K562 (cell line): ENCODE measurements around the gene MTARC2. TPM values are rescaled to one million over a fixed set of nuclear protein-coding genes. Genes with fewer than 3 reads are reported as not detected.

Experiments
- ATAC-seq: fragments of 200-7000 bp; cut with Tn5 transposase; 3 replicates; pipeline ENCODE4 v1.9.1; 2020; ENCODE audit warnings: moderate library complexity
- BruUV-seq: library from RNA; stranded (reverse); fragments of 400-500 nt; replicated peaks from 2 replicates; lab custom pipeline; 2021; lab: Mats Ljungman, UMichigan
- CTCF ChIA-PET: fragments of 300-600 bp; formaldehyde crosslinking; extraction: SDS; loops from one replicate; lab custom pipeline; 2021; ENCODE audit warnings: low intra/inter-chr PET ratio; lab: Yijun Ruan, JAX
- POLR2A ChIA-PET: fragments of 300-600, 350-650 bp; sonication (Branson Sonifier 250); formaldehyde crosslinking; extraction: SDS; loops from one replicate; lab custom pipeline; 2021; ENCODE audit warnings: antibody characterized with exemption, inconsistent platforms; lab: Yijun Ruan, JAX
- DNase-seq, 4 experiments: peaks; one replicate each; pipeline versions ENCODE4 v3.0.0 to v3.0.0-alpha.2; 2011 to 2018; ENCODE audit warnings: low spot score in 3 of 4, mixed read lengths in 3 of 4; ENCODE audit errors: extremely low read depth in 1 of 4
- FAIRE-seq: peaks from 2 replicates; lab custom pipeline; 2011; peaks lifted over from hg19 to GRCh38; lab: Jason Lieb, UNC
- H2AFZ ChIP-seq: 2 replicates; pipeline ENCODE4 v1.6.0; 2011; ENCODE audit warnings: low read depth, low read length, control low read depth, inconsistent platforms
- H3K27ac ChIP-seq: fragments of 200-600 bp; 3 replicates; pipeline ENCODE4 v1.8.0; 2011; ENCODE audit warnings: low read depth, mild to moderate bottlenecking, control low read depth, inconsistent platforms, low read length, moderate library complexity, mixed read lengths; ENCODE audit errors: extremely low read depth
- H3K27me3 ChIP-seq, 2 experiments: fragments of 300-600 bp in 1 of 2; 2 replicates in 1 of 2; 3 replicates in 1 of 2; pipeline versions ENCODE4 v1.6.0 to v1.8.0; 2011; ENCODE audit warnings: inconsistent platforms in 2 of 2, low read length in 2 of 2, mild to moderate bottlenecking in 1 of 2, mixed read lengths in 1 of 2, moderate library complexity in 1 of 2; ENCODE audit not compliant: control insufficient read depth in 2 of 2, insufficient read depth in 2 of 2
- H3K36me3 ChIP-seq: fragments of 300-600 bp; 3 replicates; pipeline ENCODE4 v1.8.0; 2011; ENCODE audit warnings: mild to moderate bottlenecking, low read length, inconsistent platforms; ENCODE audit not compliant: control insufficient read depth, insufficient read depth
- H3K4me1 ChIP-seq, 2 experiments: fragments of 200-600 bp in 1 of 2; replicated peaks in 1 of 2; 2 replicates in 1 of 2; 3 replicates in 1 of 2; pipeline versions ENCODE4 v1.5.1 to v1.8.0; 2011; ENCODE audit warnings: inconsistent platforms in 2 of 2, low read length in 2 of 2, mild to moderate bottlenecking in 1 of 2, mixed read lengths in 1 of 2, moderate library complexity in 1 of 2; ENCODE audit not compliant: control insufficient read depth in 2 of 2, insufficient read depth in 2 of 2
- H3K4me2 ChIP-seq: 2 replicates; pipeline ENCODE4 v1.6.1; 2011; ENCODE audit warnings: low read length, control low read depth, inconsistent platforms, mixed read lengths; ENCODE audit not compliant: insufficient read depth
- H3K4me3 ChIP-seq: fragments of 200-600 bp; sonication (generic), shearing (Covaris generic); 2 replicates; pipeline ENCODE4 v1.5.1; 2016; ENCODE audit warnings: control low read depth, inconsistent platforms
- H3K79me2 ChIP-seq: fragments of 200-600 bp; 3 replicates; pipeline ENCODE4 v1.8.0; 2011; ENCODE audit warnings: low read length, inconsistent platforms; ENCODE audit not compliant: control insufficient read depth, insufficient read depth
- H3K9ac ChIP-seq, 2 experiments: 2 replicates each; pipeline versions ENCODE4 v1.6.0 to v1.6.1; 2011; ENCODE audit warnings: low read depth in 2 of 2, low read length in 2 of 2, control low read depth in 1 of 2, inconsistent platforms in 1 of 2, mild to moderate bottlenecking in 1 of 2, mixed read lengths in 1 of 2; ENCODE audit not compliant: insufficient read depth in 1 of 2
- H3K9me1 ChIP-seq: one replicate; pipeline ENCODE4 v1.6.0; 2011; ENCODE audit warnings: inconsistent platforms, mild to moderate bottlenecking, low read length, moderate library complexity; ENCODE audit not compliant: control insufficient read depth, insufficient read depth
- H3K9me3 ChIP-seq: replicated peaks from 2 replicates; pipeline ENCODE4 v1.5.1; 2011; ENCODE audit warnings: low read depth, low read length, inconsistent platforms; ENCODE audit not compliant: control insufficient read depth, insufficient read depth
- H4K20me1 ChIP-seq: replicated peaks from 2 replicates; pipeline ENCODE4 v1.6.1; 2011; ENCODE audit warnings: low read length, inconsistent platforms, mixed read lengths; ENCODE audit not compliant: control insufficient read depth, insufficient read depth
- CEBPB ChIP-seq: fragments of 450-650 bp; IDR thresholded peaks from 2 replicates; pipeline ENCODE4 v1.6.1; 2016; ENCODE audit warnings: missing genetic modification characterization, missing compliant biosample characterization
- CGGBP1 ChIP-seq: fragments of 250-450 bp; sonication (Bioruptor Pico); IDR thresholded peaks from 2 replicates; pipeline ENCODE4 v1.9.0; 2021; ENCODE audit warnings: mild to moderate bottlenecking
- CHD4 ChIP-seq: fragments of 200-600 bp; sonication (generic); IDR thresholded peaks from 3 replicates; pipeline ENCODE4 v1.6.1; 2012; ENCODE audit warnings: low read depth, mild to moderate bottlenecking, mixed read lengths, low read length, inconsistent platforms; ENCODE audit not compliant: insufficient read depth, insufficient replicate concordance, poor library complexity, severe bottlenecking
- COPS2 ChIP-seq: fragments of 450-650 bp; conservative IDR thresholded peaks from 2 replicates; pipeline ENCODE4 v1.6.1; 2016; ENCODE audit warnings: mild to moderate bottlenecking, moderate library complexity
- CTBP1 ChIP-seq: fragments of 450-650 bp; IDR thresholded peaks from 2 replicates; pipeline ENCODE4 v1.6.1; 2016; ENCODE audit warnings: borderline replicate concordance
- E2F5 ChIP-seq: sonication (generic); formaldehyde crosslinking; IDR thresholded peaks from 2 replicates; pipeline ENCODE4 v1.8.0; 2022; ENCODE audit warnings: mild to moderate bottlenecking, missing genetic modification reagents
- FOSL1 ChIP-seq: fragments of 200-800 bp; sonication (Bioruptor generic); conservative IDR thresholded peaks from 2 replicates; pipeline ENCODE4 v1.6.1; 2016; ENCODE audit warnings: missing genetic modification characterization, missing compliant biosample characterization
- FOXA3 ChIP-seq, 2 experiments: fragments of 450-650 bp in 1 of 2; sonication (generic) in 1 of 2; formaldehyde crosslinking; IDR thresholded peaks in 1 of 2; conservative IDR thresholded peaks in 1 of 2; 2 replicates each; pipeline versions ENCODE4 v1.4.0 to v1.8.0; 2020 to 2022; ENCODE audit warnings: mild to moderate bottlenecking in 2 of 2, missing genetic modification reagents in 1 of 2
- GATA2 ChIP-seq: sonication (generic); formaldehyde crosslinking; IDR thresholded peaks from 2 replicates; pipeline ENCODE4 v1.4.0; 2020; ENCODE audit warnings: mild to moderate bottlenecking, missing genetic modification reagents
- MLLT1 ChIP-seq, 2 experiments: fragments of 450-650 bp; IDR thresholded peaks; 2 replicates each; pipeline ENCODE4 v1.6.1; 2016
- RB1 ChIP-seq: fragments of 450-650 bp; IDR thresholded peaks from 2 replicates; pipeline ENCODE4 v1.6.1; 2017; ENCODE audit warnings: low read depth, mild to moderate bottlenecking
- RBM14 ChIP-seq: fragments of 200-400 bp; formaldehyde crosslinking; IDR thresholded peaks from 2 replicates; pipeline ENCODE4 v1.6.1; 2018; ENCODE audit warnings: low read depth, mild to moderate bottlenecking, low read length, moderate library complexity, borderline replicate concordance; ENCODE audit not compliant: insufficient read depth
- RBM22 ChIP-seq: fragments of 200-400 bp; formaldehyde crosslinking; IDR thresholded peaks from 2 replicates; pipeline ENCODE4 v1.6.1; 2018; ENCODE audit warnings: low read length, low read depth; ENCODE audit not compliant: poor library complexity, severe bottlenecking
- RFX5 ChIP-seq: IDR thresholded peaks from 2 replicates; pipeline ENCODE4 v1.6.1; 2011; ENCODE audit warnings: low read depth, mild to moderate bottlenecking, improper control_type of control experiment, low read length
- RHOXF2B ChIP-seq: fragments of 250-450 bp; sonication (Bioruptor Pico); conservative IDR thresholded peaks from 2 replicates; pipeline ENCODE4 v1.5.1; 2021
- SMAD4 ChIP-seq: fragments of 250-450 bp; sonication (Bioruptor Pico); conservative IDR thresholded peaks from 2 replicates; pipeline ENCODE4 v1.8.0; 2021; ENCODE audit warnings: inconsistent platforms, mild to moderate bottlenecking, moderate library complexity
- SMARCA5 ChIP-seq: fragments of 450-650 bp; IDR thresholded peaks from 2 replicates; pipeline ENCODE4 v1.6.1; 2016
- SRSF7 ChIP-seq: fragments of 200-400 bp; formaldehyde crosslinking; optimal IDR thresholded peaks from 2 replicates; pipeline ENCODE3; 2017; ENCODE audit warnings: mild to moderate bottlenecking, low read depth, low read length
- SRSF9 ChIP-seq: fragments of 200-400 bp; formaldehyde crosslinking; IDR thresholded peaks from 2 replicates; pipeline ENCODE4 v1.6.1; 2017; ENCODE audit warnings: low read depth, low read length, borderline replicate concordance
- ZNF311 ChIP-seq: fragments of 250-450 bp; sonication (Bioruptor Pico); IDR thresholded peaks from 2 replicates; pipeline ENCODE4 v1.4.0; 2020; ENCODE audit warnings: mild to moderate bottlenecking, moderate library complexity
- WGBS: fragments of 100-300 bp; shearing (Covaris generic); methylation state at CpG from one replicate; pipeline ENCODE4 v1.1.6; 2016; ENCODE audit warnings: low coverage, mixed read lengths; ENCODE audit not compliant: insufficient coverage; ENCODE audit errors: missing lambda C conversion rate; 5-methylcytosine and 5-hydroxymethylcytosine counted together
- in situ Hi-C: fragments of 300-500 bp; cut with MboI; formaldehyde crosslinking; loops from 4 replicates; pipeline ENCODE4 v1.15.0; 2018; ENCODE audit warnings: inconsistent platforms, mixed read lengths
- intact Hi-C: fragments of 100-400 bp; cut with micrococcal nuclease; formaldehyde crosslinking; loops from 2 replicates; pipeline ENCODE4 v1.14.2; 2022
- polyA plus RNA-seq, 8 experiments: library from polyadenylated mRNA; depleted of rRNA in 4 of 8; stranded (reverse) in 5 of 8; unstranded in 3 of 8; fragments of >200 nt; fragmentation: Nextera tagmentation in 2 of 8; fragmentation: Illumina TruSeq in 1 of 8; extraction: Ambion mirVana in 2 of 8; extraction: Trizol in 1 of 8; gene quantifications; 2 replicates each; pipeline versions ENCODE4 v1.2.1 to v1.2.3, GENCODE V29; 2011 to 2014; ENCODE audit warnings: inconsistent platforms in 1 of 8, missing spikeins in 1 of 8
- total RNA-seq, 7 experiments: library from RNA; depleted of rRNA in 6 of 7; stranded (reverse); fragments of >200 nt in 6 of 7; fragmentation: Illumina TruSeq in 2 of 7; extraction: Trizol in 2 of 7; gene quantifications; 2 replicates each; pipeline versions ENCODE4 v1.2.1 to v1.2.3, GENCODE V29; 2011 to 2021; ENCODE audit warnings: low replicate concordance in 1 of 7

The MTARC2 gene
- total and polyA plus RNA-seq, 9 of the 15 experiments (the other 6 are each of a cell fraction or from before 2014, with no cell fraction given), result 0.03 to 0.35 TPM; not detected in 7

GRCh38 chr1:220741825-220742224 lies 6.3 kb upstream of the MTARC2 start:
- Histone ChIP-seq H3K79me2 (no peaks in the 10 kb centered on the region), H3K4me1 (no peaks in the 10 kb centered on the region), H3K4me2 (no peak overlapping the region), H3K9ac (no peak overlapping the region), H3K27ac (no peak overlapping the region), H3K9me1 (no peaks in the 10 kb centered on the region), H3K36me3 (no peaks in the 10 kb centered on the region), H2AFZ (no peak overlapping the region), H3K9me3 (no peaks in the 10 kb centered on the region), H4K20me1 (no peaks in the 10 kb centered on the region), H3K4me3 (no peak overlapping the region), H3K27me3 (peaks cover 2 to 9% of the 10 kb centered on the region in 2 experiments; a peak in 2 of 5 replicates)
- FAIRE-seq (no peak), DNase-seq (no peak), ATAC-seq (no peak)
- POLR2A ChIA-PET, result no interaction called here
- CTCF ChIA-PET, result no interaction called here
- TF ChIP-seq FOXA3 (CRISPR knock-in tag; conservative IDR thresholded peaks at IDR 0.05 in 1 of 2, IDR thresholded peaks at IDR 0.05 in 1 of 2) (no peak), CGGBP1 (CRISPR knock-in tag) (no peak), SMAD4 (CRISPR knock-in tag) (no peak), RBM22 (no peak), RBM14 (no peak), SMARCA5 (no peak), SRSF9 (no peak), CTBP1 (no peak), GATA2 (no peak), ZNF311 (CRISPR knock-in tag) (no peak), CHD4 (no peak), E2F5 (CRISPR knock-in tag) (no peak), CEBPB (tag) (no peak), RFX5 (no peak), MLLT1 (IDR thresholded peaks at IDR 0.05) (no peak), COPS2 (no peak), RB1 (no peak), RHOXF2B (CRISPR knock-in tag) (no peak), SRSF7 (no peak), FOSL1 (tag) (no peak)
- in situ Hi-C loops, result no loop called here
- BruUV-seq, result no TSS peak
- WGBS, result 0% methylated on average over 1 of the region's 1 CpG
- intact Hi-C loops, result no loop called here
